ENCODE measurements around the gene WNT6. TPM values are rescaled to one million over a fixed set of nuclear protein-coding genes. Genes with fewer than 3 reads are reported as not detected.

The WNT6 gene
- total RNA-seq, 2 donors from 2014 or later = 1.8 TPM

DNA sequence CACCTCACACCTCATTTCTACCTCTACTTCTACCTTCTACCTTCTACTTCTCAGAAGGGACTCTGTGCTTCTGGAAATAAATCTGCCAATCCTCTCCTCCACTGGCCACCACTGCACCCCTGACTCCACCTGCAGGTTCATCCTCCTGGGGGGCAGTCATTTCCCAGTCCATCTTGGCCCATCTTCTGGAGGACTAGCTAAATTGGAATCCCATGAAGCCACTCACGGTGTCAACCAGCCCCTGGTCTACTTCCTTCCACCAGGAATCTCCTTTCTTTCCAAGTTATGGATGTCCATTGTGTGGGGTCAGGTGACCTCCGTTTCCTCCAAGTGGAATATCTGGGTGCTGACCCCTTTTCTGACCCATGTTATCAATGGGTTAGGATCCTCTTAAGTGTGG is 24.9 kb downstream of the WNT6 start:
- intact Hi-C loops (cut with DNase I) = no loop called here
- ATAC-seq (no peak), DNase-seq (no peak)

DNA sequence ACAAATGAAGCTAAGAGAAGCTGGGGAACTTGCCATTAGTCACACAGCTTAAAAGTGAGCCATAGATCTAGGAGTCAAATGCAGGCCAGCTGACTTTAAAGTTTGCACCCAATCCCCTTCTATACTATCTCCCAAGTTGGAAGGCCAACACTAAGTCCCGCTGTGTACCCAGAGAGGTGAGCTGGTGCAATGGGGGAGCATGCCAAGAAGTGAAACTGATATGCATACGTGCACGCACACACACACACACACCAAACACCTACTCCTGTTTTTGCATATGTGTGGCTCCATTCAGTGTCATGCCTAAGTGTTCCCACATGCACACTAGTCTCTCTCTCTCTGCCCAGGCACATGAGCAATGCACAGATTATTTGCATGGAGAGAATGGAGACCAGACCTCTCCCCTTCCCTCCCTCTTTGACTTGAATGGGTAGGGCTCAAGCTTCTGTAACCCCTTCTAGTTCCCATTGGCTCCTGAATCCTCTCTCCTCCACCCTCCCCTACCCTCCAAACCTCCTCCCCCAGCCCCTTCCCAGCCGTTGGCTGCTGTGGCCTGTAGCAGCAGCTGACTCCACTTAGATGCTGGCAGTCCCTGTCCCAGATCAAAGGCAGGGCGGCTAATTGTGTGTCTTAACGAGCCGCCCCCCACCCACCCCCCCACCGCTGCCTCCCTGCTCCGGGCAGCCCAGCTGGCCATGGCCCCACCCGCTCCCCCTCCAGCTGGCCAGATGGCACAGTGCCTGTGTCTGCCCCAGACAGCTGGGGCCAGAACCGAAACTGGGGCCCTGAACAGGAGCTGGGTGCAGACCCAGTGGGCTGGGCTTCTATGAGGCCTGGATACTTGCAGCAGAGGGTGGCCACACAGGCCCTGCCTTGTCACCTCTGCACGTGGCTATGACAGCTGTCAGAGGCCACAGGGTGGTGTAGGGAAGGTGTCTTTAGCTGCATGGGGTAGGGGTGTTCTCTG is 26.7 kb downstream of the WNT6 start:
- intact Hi-C loops (cut with DNase I) = no loop called here
- no peak for ATAC-seq
- no peak for DNase-seq

DNA sequence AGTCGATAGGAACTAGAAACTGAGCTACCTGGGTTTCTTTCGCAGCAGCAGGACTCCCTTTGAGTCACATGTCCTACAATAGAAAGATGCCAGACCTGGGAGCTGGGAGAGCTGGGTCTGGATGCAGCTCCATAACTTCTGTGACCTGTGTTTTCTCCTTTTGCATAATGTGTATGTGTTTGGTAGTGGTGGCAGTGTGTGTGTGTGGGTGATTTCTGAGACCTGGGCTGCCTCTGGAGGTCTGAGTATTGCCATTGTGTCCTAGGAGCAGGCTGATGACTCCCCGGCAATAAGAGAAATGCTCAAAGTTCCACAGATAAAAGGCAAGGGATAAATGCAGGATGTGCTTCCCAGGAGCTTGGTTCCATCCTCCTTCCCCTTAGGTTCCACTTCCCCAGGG is 27.5 kb downstream of the WNT6 start:
- DNase-seq (no peak), ATAC-seq (no peak)
- intact Hi-C loops (cut with DNase I) = no loop called here

DNA sequence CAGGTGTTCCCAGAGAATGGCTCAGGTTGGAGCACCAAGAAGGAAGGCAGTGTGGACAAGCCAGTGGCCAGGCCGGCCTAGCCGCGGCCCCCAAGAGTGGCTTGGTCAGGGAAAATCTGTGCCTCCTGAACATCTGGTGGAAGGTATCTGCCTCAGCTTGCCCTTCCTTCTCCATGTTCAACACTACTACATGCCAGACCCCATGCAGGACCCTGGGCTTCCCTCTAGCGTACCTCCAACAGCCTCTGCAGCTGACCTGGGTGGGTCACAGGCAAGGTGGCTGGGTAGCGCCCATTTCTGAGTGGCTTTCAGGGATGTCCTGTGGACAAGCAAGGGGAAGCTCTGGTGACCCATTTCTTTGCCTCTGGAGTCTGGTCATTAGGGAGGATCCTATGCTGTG is 28.7 kb downstream of the WNT6 start:
- ATAC-seq = no peak
- intact Hi-C loops (cut with DNase I) = no loop called here
- no peak for DNase-seq

DNA sequence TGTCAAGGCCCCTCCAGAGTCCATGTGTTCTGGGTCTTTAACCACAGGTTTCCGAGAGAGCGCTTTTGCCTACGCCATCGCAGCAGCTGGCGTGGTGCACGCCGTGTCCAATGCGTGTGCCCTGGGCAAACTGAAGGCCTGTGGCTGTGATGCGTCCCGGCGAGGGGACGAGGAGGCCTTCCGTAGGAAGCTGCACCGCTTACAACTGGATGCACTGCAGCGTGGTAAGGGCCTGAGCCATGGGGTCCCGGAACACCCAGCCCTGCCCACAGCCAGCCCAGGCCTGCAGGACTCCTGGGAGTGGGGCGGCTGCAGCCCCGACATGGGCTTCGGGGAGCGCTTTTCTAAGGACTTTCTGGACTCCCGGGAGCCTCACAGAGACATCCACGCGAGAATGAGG is 30.3 kb downstream of the WNT6 start:
- ATAC-seq = no peak
- no peak for DNase-seq
- intact Hi-C loops (cut with DNase I) = no loop called here

DNA sequence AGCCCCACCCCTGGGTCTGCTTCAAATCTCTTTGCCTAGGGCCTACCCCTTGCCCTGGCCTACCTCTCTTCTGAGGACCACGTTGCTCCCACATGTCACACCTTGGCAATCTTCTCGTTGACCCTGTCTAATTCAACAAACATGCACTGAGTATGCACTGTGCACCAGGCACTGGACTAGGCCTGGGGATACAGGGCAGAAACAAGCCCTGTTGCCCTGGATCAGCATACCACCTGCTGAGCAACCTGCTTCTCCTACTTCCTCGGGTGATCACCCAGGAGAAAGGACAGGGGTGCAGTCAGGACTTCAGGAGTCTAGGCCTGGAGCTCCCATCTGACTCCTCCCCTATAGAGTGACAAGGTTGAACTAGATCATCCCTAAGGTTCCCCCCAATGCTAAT is 30.8 kb downstream of the WNT6 start:
- DNase-seq = no peak
- intact Hi-C loops (cut with DNase I) = no loop called here
- no peak for ATAC-seq

DNA sequence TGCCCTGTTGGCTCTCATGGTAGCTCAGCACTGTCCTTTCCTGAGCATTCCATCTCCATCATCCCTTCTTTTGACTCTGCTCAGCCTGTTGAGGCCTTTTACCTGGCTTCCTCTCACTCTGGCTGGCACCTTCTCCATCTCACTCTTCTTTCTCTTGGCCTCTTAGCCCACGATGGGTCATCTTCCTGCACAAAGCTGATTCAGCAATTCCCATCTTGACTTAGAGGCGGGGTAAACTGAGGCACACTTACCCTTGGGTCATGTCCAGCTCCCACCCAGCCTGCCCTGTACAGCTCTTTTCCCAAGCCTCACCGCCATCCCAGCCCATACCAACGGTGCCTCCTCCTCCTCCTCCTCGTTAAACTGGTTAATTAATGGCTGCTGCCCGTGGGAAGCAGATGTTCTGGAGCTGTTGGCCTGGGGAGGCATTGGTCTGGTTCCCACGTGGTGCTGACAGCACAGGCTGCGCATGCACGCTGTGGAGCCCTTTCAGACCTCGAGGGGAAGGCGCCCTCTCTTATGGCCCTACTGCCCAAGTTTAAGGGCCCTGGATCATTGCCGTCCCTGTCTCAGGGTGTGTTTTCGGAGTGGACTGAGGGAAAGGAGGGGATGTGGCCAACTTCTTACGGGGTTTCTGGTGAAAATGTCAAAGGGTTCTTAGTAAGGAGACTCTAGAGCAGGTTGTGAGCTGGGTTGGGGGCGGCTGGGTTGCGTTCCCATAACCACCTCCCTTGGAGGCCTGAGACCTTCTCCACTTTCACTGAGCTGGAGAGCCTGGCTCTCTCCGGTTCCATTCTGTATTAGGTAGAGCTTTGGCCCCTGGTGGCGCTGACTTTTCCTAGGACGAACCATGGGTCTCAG is 31.9 kb downstream of the WNT6 start:
- intact Hi-C loops (cut with DNase I) = no loop called here
- no peak for DNase-seq
- ATAC-seq = no peak

DNA sequence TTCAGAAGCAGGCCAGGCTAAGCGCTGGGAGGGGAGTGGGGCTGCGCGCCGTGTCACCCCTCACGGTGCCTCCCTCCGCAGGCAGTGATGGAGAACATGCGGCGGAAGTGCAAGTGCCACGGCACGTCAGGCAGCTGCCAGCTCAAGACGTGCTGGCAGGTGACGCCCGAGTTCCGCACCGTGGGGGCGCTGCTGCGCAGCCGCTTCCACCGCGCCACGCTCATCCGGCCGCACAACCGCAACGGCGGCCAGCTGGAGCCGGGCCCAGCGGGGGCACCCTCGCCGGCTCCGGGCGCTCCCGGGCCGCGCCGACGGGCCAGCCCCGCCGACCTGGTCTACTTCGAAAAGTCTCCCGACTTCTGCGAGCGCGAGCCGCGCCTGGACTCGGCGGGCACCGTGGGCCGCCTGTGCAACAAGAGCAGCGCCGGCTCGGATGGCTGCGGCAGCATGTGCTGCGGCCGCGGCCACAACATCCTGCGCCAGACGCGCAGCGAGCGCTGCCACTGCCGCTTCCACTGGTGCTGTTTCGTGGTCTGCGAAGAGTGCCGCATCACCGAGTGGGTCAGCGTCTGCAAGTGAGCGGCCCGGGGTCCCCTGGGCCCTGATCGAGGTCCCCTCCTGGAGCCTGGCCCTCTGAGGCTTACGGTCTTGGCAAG is 33.2 kb downstream of the WNT6 start:
- intact Hi-C loops (cut with DNase I) = no loop called here

DNA sequence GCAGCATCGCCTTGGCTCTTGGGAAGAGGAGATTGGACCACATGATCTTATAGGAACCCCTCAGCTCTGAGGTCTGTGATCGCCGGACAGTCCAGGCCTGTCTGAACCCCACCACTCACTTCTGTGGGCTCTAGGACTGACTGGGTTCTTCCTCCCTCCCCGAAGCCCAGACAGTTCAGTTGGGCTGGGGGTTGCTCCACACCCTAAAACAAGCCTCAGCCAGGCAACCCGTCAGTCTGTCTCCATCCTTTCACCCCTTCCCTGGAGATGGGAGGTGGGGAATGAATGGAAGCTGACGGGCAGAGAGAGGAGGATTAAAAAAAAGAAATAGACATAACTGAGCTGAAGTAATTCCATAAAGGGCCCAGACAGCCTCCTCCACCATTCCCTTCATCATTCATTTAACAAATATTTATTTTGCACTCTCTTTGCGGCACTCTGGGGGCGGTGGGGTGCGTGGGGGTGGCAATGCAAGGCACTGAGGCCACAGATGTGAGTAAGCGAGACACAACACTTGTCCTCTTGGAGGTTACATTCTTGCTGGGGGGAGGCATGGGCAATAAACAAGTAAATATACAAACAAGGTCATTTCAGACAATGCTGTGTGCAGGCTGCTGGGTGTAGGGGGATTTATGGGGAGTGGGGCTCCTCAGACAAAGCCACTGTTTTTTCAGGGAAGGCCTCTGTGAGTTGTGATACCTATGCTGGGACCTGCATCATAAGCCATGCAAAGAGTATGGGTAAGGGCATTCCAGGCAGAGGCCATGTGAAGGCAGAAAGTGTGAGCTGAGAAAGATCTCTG is 33.9 kb downstream of the WNT6 start:
- ATAC-seq (no peak), DNase-seq (no peak)
- intact Hi-C loops (cut with DNase I) = no loop called here

More for the DNA sequence above, 33.2 kb downstream of the WNT6 start:
- DNase-seq (peak; percentile 72), ATAC-seq (peak; percentile 71 to 72)

DNA sequence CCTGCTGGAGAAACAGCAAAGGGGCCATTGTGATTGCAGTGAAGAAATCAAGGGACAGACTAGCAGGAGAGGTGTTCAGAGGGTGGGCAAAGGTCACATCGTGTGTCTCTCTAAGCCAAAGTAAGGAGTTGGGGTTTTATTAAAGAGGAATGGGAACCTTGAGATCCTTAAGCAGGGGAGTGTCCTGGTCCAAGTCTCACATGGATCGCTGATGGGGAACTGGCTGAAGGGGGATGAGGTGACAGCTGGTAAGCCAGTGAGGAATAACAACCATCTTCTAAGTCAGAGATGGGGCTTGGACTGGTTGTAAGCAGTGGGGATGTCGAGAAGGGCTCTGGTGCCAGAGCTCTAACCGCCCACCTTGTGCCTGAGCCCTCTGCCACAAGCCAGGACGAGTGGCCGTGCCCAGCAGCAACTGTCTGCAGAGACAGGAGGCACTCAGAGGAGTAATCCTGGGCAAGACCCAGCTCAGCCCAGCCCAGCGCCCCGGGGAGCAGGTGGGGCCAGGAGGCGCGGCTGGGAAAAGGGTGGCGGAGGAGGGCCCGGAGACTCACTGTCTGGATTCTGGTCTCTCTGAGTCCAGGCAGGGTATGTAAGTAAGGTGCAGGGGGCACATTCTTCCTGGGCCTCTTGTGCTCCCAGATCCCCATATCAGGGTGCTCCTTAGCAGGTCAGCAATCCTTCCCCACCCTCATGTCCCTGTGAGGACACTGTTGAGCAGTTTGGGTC is 34.7 kb downstream of the WNT6 start:
- intact Hi-C loops (cut with DNase I) = no loop called here
- no peak for ATAC-seq
- no peak for DNase-seq

DNA sequence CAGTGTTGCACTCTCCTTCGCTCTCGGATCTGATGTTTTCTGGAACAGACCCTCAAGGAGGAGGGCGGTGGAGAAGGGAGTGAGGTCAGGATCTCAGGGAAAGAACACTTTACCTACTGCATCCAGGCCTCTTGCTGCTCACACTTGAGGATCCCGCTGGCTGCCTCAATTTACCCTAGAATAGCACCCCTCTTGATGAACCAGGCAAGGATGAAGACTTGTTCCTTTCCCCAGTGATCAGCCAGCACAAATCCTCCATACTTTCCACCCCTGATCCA is 35.2 kb downstream of the WNT6 start:
- intact Hi-C loops (cut with DNase I) = no loop called here
- ATAC-seq = no peak
- DNase-seq = no peak

DNA sequence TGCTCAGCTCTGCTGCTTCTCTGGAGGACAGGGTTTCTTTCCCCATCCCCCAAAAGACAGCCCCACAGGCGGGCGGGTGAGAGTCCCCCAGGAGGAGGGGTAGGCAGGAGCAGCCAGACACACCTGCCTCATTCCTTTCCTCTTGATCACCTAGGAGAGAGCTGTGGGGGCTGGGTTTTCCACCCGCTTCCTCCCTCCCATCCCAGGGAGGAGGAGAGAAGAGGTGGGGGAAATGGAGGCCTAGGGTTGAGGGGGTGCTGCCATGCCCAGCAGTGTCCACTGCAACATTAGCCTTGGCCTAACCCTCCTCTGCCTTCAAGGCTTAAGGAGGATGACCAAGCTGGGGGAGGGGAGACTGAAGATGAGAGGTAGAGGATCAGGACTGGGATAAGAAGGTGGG is 35.7 kb downstream of the WNT6 start:
- intact Hi-C loops (cut with DNase I) = no loop called here
- no peak for DNase-seq
- ATAC-seq = no peak

DNA sequence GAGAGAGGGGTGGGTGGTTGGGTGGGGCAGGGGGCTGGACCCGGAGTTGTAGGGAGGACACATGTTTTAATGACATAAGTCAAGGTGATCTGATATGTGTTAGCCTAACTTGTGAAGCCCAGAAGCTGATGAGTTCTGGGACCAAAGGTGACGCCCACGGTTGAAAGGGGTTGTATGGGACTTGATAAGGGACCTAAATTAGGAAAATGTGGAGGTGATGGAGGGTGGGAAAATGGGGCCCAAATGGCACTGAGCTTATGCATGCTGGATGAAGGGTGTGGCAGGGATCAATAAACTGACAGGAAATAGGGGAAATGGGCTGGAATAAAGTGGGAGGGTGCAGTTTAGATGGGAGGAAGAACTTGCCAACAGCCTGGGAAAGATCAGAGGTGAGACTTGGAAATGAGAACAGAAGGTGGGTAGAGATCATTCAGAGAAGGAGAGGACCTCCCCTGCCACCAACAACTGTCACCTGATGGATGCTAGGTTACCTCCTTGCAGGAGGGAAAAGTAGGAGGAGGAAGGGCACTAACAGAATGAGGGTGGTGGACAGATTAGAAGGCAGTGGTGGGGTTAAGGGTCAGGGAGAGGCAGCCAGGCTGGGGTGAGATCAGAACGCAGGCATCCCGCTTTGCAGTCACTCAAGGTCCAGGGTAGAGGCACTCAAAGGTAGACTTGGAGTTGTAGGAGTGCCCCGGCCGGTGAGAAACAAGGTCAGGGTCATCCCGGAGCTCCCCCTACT is 36.3 kb downstream of the WNT6 start:
- ATAC-seq = no peak
- DNase-seq = no peak

DNA sequence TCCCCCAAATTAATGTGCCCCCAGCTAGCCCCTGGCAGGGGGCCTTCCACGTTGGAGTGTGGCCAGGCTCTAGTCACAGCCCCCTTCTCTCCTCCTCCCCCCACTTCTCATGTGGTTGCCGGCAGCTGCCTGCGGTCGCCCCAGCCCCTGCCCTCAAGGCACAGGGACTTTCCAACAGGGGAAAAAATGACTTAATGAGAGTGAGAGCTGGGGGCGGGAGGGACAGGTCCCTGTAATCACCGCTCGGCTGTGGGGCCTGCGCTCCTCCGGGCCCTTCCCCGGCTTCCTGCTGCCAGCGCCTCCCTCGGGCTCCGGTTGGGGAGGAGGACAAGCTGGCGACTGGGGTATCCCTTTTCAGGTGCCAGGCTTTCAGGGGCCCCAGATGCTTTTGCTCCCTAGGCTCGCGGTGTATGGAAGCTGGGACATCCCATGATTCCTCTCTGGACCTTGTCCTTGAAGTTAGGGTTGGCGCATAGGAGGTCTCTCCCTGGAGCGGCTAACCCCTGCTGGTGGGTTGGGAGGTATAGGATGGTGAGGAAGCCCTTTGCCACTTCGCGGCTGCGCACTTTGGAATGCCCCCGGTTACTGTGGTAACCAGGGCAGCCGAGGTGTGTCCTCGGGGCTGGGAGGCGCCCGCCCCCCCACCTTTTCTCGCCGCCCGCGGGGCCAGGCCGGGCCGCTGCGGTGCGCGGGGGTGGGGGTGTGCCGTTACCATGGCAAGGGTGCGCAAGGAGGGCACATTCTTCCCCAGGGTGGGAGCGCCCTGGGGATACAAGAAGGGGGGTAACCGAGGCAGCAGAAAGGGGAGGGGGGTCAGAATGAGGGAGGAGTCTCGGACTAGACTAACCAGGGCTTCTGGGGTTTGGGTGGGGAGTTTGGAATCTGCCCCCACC is 37.1 kb downstream of the WNT6 start:
- intact Hi-C loops (cut with DNase I) = no loop called here
- ATAC-seq (peak; percentile 16 to 33), DNase-seq (no peak)

More for the DNA sequence above, 36.3 kb downstream of the WNT6 start:
- intact Hi-C loops (cut with DNase I) = no loop called here

DNA sequence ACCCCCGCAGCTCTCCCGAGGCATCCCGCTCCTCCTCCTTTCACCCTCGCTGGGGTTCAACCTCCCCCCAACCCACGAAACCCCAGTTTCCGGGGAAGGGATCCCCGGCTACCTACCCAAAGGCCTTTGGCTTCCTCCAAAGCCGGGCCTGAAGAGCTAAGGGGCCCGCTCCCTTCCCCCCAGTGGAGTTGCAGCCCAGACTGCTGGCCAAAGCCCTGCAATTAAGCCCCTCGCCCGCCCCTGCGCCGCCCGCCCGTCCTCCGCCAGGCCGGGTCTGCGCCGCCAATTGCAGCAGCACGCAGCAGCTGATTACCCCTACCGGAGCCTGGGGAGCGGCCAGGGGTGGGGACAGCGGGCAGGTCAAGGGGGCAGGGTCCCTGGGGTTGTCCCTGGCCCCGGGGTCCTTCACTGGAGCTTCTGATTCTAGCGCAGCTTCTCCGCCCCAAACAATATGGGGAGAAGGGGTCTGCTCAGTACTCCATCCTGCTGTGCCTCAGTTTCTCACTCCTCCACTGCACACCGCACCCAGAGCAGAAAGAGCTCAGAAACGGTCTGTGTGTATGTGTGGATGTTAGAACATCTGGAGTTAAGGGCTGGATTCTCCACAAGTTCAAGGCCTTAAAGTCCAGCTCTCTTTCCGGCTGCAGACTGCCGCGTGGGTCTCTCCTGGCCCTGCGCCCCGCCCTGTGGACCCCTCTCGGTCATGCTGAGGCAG is 37.9 kb downstream of the WNT6 start:
- DNase-seq (no peak), ATAC-seq (peak in 1 of 2 donors; percentile 4)
- intact Hi-C loops (cut with DNase I) = no loop called here
